OCI-M2 (cell line): ENCODE results near the gene SLC25A12.
A peak's percentile ranks its signal among the peaks of the same experiment; 100 is the strongest.
"Not testable (repeated sequence)": the region's sequence is repeated elsewhere in the genome, so short reads cannot be mapped to it uniquely, and the experiment has no call there.

ENCODE experiments used
- DNase-seq: peaks from one replicate; lab custom pipeline; 2025; ENCODE audit not compliant: unreplicated experiment; lab: John Stamatoyannopoulos, UW

SLC25A12 gene

GRCh38 chr2:171893824-171894611 lies at the start of gene SLC25A12:
Gene SLC25A12 (minus strand): TSS chr2:171894244. CDS start chr2:171894214, 30 bp downstream.
- DNase-seq, result no peak

- no peak for DNase-seq
These were observed 47.3 kb upstream of the SLC25A12 start for GRCh38 chr2:171941316-171941699.

- no peak for DNase-seq
These were observed 45.7 kb upstream of the SLC25A12 start for GRCh38 chr2:171939743-171940071.

GRCh38 chr2:171939058-171939742 lies 45.2 kb upstream of the SLC25A12 start:
- DNase-seq, result no peak

- DNase-seq, result no peak
These were observed 36.3 kb upstream of the SLC25A12 start for GRCh38 chr2:171930385-171930784.

- DNase-seq, result no peak
These were observed 30.3 kb upstream of the SLC25A12 start for GRCh38 chr2:171924170-171924942.

GRCh38 chr2:171923206-171923605 lies 29.2 kb upstream of the SLC25A12 start:
- DNase-seq, result no peak

- DNase-seq, result peak; percentile 71
These were observed 28.4 kb upstream of the SLC25A12 start, which contains the start of gene HAT1 for GRCh38 chr2:171922230-171923022. Gene HAT1 (plus strand): TSS chr2:171922461. CDS start chr2:171922501, 40 bp downstream.

- no peak for DNase-seq
These were observed 27.9 kb upstream of the SLC25A12 start for GRCh38 chr2:171921970-171922229.

- no peak for DNase-seq
These were observed 25.4 kb upstream of the SLC25A12 start for GRCh38 chr2:171919453-171919852.

GRCh38 chr2:171913517-171913916 lies 19.5 kb upstream of the SLC25A12 start:
- DNase-seq, result no peak

GRCh38 chr2:171910494-171910893 lies 16.4 kb upstream of the SLC25A12 start:
- no peak for DNase-seq

GRCh38 chr2:171909266-171909665 lies 15.2 kb upstream of the SLC25A12 start:
- DNase-seq, result no peak

- no peak for DNase-seq
These were observed 14.2 kb upstream of the SLC25A12 start for GRCh38 chr2:171908235-171908634.

GRCh38 chr2:171902840-171903420 lies 8.9 kb upstream of the SLC25A12 start:
- no peak for DNase-seq

GRCh38 chr2:171899623-171900282 lies 5.7 kb upstream of the SLC25A12 start:
- DNase-seq, result not testable (repeated sequence)

GRCh38 chr2:171895786-171896185 lies 1.7 kb upstream of the SLC25A12 start:
- no peak for DNase-seq

- DNase-seq, result no peak
These were observed 536 bp upstream of the SLC25A12 start for GRCh38 chr2:171894612-171894947.

GRCh38 chr2:171893196-171893823 lies 734 bp downstream of the SLC25A12 start:
- no peak for DNase-seq

- no peak for DNase-seq
These were observed 4.2 kb downstream of the SLC25A12 start for GRCh38 chr2:171889808-171890207.
